GM23338 (cell line): ENCODE measurements around the gene SP5. TPM values are rescaled to one million over a fixed set of nuclear protein-coding genes. Genes with fewer than 3 reads are reported as not detected.

Experiments used
- ATAC-seq: fragments of 200-7000 bp; cut with Tn5 transposase; 3 replicates; pipeline ENCODE4 v1.9.1; 2020
- DNase-seq: peaks from one replicate; pipeline ENCODE4 v3.0.0-alpha.2; 2015; ENCODE audit warnings: low spot score
- H2AFZ ChIP-seq: fragments of 200-600 bp; sonication (generic); 2 replicates; pipeline ENCODE4 v1.8.0; 2016; ENCODE audit warnings: antibody characterized with exemption, mild to moderate bottlenecking, moderate library complexity
- H3F3A ChIP-seq: fragments of 200-600 bp; sonication (generic); replicated peaks from 2 replicates; pipeline ENCODE4 v1.8.0; 2017; ENCODE audit warnings: antibody characterized with exemption, mixed run types, low read depth
- H3K27ac ChIP-seq: fragments of 200-600 bp; sonication (generic); 2 replicates; pipeline ENCODE4 v1.6.1; 2016; ENCODE audit warnings: low read depth
- H3K27me3 ChIP-seq: fragments of 200-600 bp; sonication (generic); 2 replicates; pipeline ENCODE4 v1.8.0; 2016; ENCODE audit warnings: mild to moderate bottlenecking, mixed run types, moderate library complexity; ENCODE audit not compliant: insufficient read depth
- H3K36me3 ChIP-seq: fragments of 200-600 bp; sonication (generic); 2 replicates; pipeline ENCODE4 v1.8.0; 2016; ENCODE audit warnings: mild to moderate bottlenecking; ENCODE audit not compliant: insufficient read depth
- H3K4me1 ChIP-seq: fragments of 200-600 bp; sonication (generic); 2 replicates; pipeline ENCODE4 v1.8.0; 2016; ENCODE audit warnings: mild to moderate bottlenecking, moderate library complexity; ENCODE audit not compliant: insufficient read depth
- H3K4me2 ChIP-seq: fragments of 200-600 bp; sonication (generic); 2 replicates; pipeline ENCODE4 v1.7.1; 2017; ENCODE audit warnings: mixed run types
- H3K4me3 ChIP-seq: fragments of 200-600 bp; sonication (generic); 2 replicates; pipeline ENCODE4 v1.6.1; 2016; ENCODE audit warnings: mixed run types
- H3K79me2 ChIP-seq: fragments of 200-600 bp; sonication (generic); replicated peaks from 2 replicates; pipeline ENCODE4 v1.8.0; 2017; ENCODE audit warnings: mild to moderate bottlenecking; ENCODE audit not compliant: insufficient read depth
- H3K9me2 ChIP-seq: fragments of 200-600 bp; sonication (generic); 2 replicates; pipeline ENCODE4 v1.8.0; 2017; ENCODE audit not compliant: insufficient read depth
- H4K20me1 ChIP-seq: fragments of 200-600 bp; sonication (generic); replicated peaks from 2 replicates; pipeline ENCODE4 v1.8.0; 2017; ENCODE audit warnings: mild to moderate bottlenecking; ENCODE audit not compliant: insufficient read depth
- H3K27ac Mint-ChIP-seq: 2 replicates; pipeline ENCODE4 v1.8.0; 2020; ENCODE audit warnings: inconsistent platforms, mild to moderate bottlenecking, moderate library complexity, mixed read lengths
- H3K27me3 Mint-ChIP-seq: 3 replicates; pipeline ENCODE4 v1.8.0; 2022; ENCODE audit warnings: low read depth, mild to moderate bottlenecking, moderate library complexity, mixed read lengths, inconsistent platforms; ENCODE audit not compliant: insufficient read depth, poor library complexity
- H3K36me3 Mint-ChIP-seq: 3 replicates; pipeline ENCODE4 v1.8.0; 2021; ENCODE audit warnings: low read depth, mild to moderate bottlenecking, inconsistent platforms, moderate library complexity, mixed read lengths
- H3K4me1 Mint-ChIP-seq: 3 replicates; pipeline ENCODE4 v1.8.0; 2020; ENCODE audit warnings: mild to moderate bottlenecking, inconsistent platforms, mixed read lengths
- H3K4me3 Mint-ChIP-seq: 3 replicates; pipeline ENCODE4 v1.8.0; 2021; ENCODE audit warnings: moderate library complexity, mild to moderate bottlenecking, inconsistent platforms, mixed read lengths
- H3K9me3 Mint-ChIP-seq: 3 replicates; pipeline ENCODE4 v1.8.0; 2020; ENCODE audit warnings: moderate library complexity, mild to moderate bottlenecking, inconsistent platforms, mixed read lengths
- CREB1 ChIP-seq: fragments of 250-450 bp; sonication (Bioruptor Pico); IDR thresholded peaks from 2 replicates; pipeline ENCODE4 v1.5.0; 2020; ENCODE audit warnings: low read depth, mild to moderate bottlenecking, moderate library complexity
- CTCF ChIP-seq, 2 experiments: fragments of 200-600 bp in 1 of 2; sonication (generic) in 1 of 2; conservative IDR thresholded peaks; 2 replicates each; pipeline versions ENCODE4 v1.5.1 to v1.6.1; 2016 to 2017; ENCODE audit warnings: antibody characterized with exemption in 2 of 2, low read depth in 2 of 2, mild to moderate bottlenecking in 2 of 2, moderate library complexity in 1 of 2
- ETS1 ChIP-seq: IDR thresholded peaks from 2 replicates; pipeline ENCODE4 v1.6.1; 2016; ENCODE audit warnings: antibody characterized with exemption
- EZH2 ChIP-seq: fragments of 200-600 bp; sonication (generic); IDR thresholded peaks from one replicate; pipeline ENCODE4 v1.8.0; 2017; ENCODE audit warnings: antibody characterized with exemption, mild to moderate bottlenecking, low read depth; ENCODE audit not compliant: unreplicated experiment
- EZH2phosphoT487 ChIP-seq: fragments of 200-600 bp; sonication (generic); IDR thresholded peaks from one replicate; pipeline ENCODE4 v1.8.1; 2018; ENCODE audit warnings: antibody characterized with exemption; ENCODE audit not compliant: unreplicated experiment
- JUNB ChIP-seq: IDR thresholded peaks from one replicate; pipeline ENCODE4 v1.6.1; 2016; ENCODE audit warnings: antibody characterized with exemption; ENCODE audit not compliant: unreplicated experiment
- NANOG ChIP-seq: IDR thresholded peaks from 2 replicates; pipeline ENCODE4 v1.6.1; 2016; ENCODE audit warnings: antibody characterized with exemption, borderline replicate concordance
- POLR2AphosphoS5 ChIP-seq: IDR thresholded peaks from 2 replicates; pipeline ENCODE4 v1.6.1; 2016; ENCODE audit warnings: antibody characterized with exemption, low read depth
- REST ChIP-seq: IDR thresholded peaks from one replicate; pipeline ENCODE4 v1.6.1; 2018; ENCODE audit warnings: antibody characterized with exemption; ENCODE audit not compliant: unreplicated experiment
- STAT1 ChIP-seq: IDR thresholded peaks from one replicate; pipeline ENCODE4 v1.6.1; 2016; ENCODE audit warnings: antibody characterized with exemption; ENCODE audit not compliant: unreplicated experiment
- ZNF114 ChIP-seq: fragments of 250-450 bp; sonication (Bioruptor Pico); IDR thresholded peaks from 2 replicates; pipeline ENCODE4 v1.5.0; 2020; ENCODE audit warnings: mild to moderate bottlenecking, moderate library complexity
- ZNF331 ChIP-seq: fragments of 250-450 bp; sonication (Bioruptor Pico); IDR thresholded peaks from 2 replicates; pipeline ENCODE4 v1.5.0; 2020; ENCODE audit warnings: low read depth, mild to moderate bottlenecking, moderate library complexity
- ZNF462 ChIP-seq: fragments of 250-450 bp; sonication (Bioruptor Pico); IDR thresholded peaks from 2 replicates; pipeline ENCODE4 v1.5.0; 2020; ENCODE audit warnings: mild to moderate bottlenecking, moderate library complexity
- polyA plus RNA-seq: library from polyadenylated mRNA; unstranded; fragments of >200 nt; fragmentation: Nextera tagmentation; extraction: Ambion mirVana; gene quantifications from 2 replicates; pipeline ENCODE4 v1.2.1, GENCODE V29; 2016
- total RNA-seq: library from RNA; depleted of rRNA; stranded (reverse); fragments of >200 nt; shearing (Covaris generic); gene quantifications from 2 replicates; pipeline ENCODE4 v1.2.3, GENCODE V29; 2014

Gene SP5
- total and polyA plus RNA-seq, 2 experiments from 2014 or later, result 0.21 to 0.32 TPM

GRCh38 chr2:170669909-170670308 lies 45.2 kb upstream of the SP5 start:
- no peak overlapping the region for H3K4me2 ChIP-seq
- no peak overlapping the region for H2AFZ ChIP-seq
- no peaks in the 10 kb centered on the region for H3K36me3 Mint-ChIP-seq
- H3K4me1 Mint-ChIP-seq, result no peaks in the 10 kb centered on the region
- no peaks in the 10 kb centered on the region; the same call in 1 of the 2 replicates for H3K9me2 ChIP-seq
- TF ChIP-seq STAT1 (no peak), CTCF (conservative IDR thresholded peaks at IDR 0.05; ENCODE audit: low read depth in 2 of 2) (no peak), ZNF331 (CRISPR knock-in tag) (no peak), JUNB (no peak), ETS1 (no peak), NANOG (no peak), CREB1 (CRISPR knock-in tag) (no peak), ZNF462 (no peak), EZH2 (no peak), ZNF114 (CRISPR knock-in tag) (no peak), REST (no peak), POLR2AphosphoS5 (no peak), EZH2phosphoT487 (no peak)
- H3K27ac ChIP-seq, result no peak overlapping the region
- H3K27me3 ChIP-seq, result no peaks in the 10 kb centered on the region
- H3K36me3 ChIP-seq, result no peaks in the 10 kb centered on the region
- no peaks in the 10 kb centered on the region for H3K4me1 ChIP-seq
- no peak overlapping the region for H3K4me3 ChIP-seq
- no peaks in the 10 kb centered on the region for H3K79me2 ChIP-seq
- no peaks in the 10 kb centered on the region for H4K20me1 ChIP-seq
- DNase-seq (no peak), ATAC-seq (no peak)
- no peak overlapping the region for H3K27ac Mint-ChIP-seq
- peaks cover 4% of the 10 kb centered on the region for H3K27me3 Mint-ChIP-seq
- no peak overlapping the region for H3K4me3 Mint-ChIP-seq
- no peaks in the 10 kb centered on the region for H3K9me3 Mint-ChIP-seq
- H3F3A ChIP-seq, result no peaks in the 10 kb centered on the region
